B cell (primary cell): ENCODE data around the gene SYT2. TPM values are rescaled to one million over a fixed set of nuclear protein-coding genes. Genes with fewer than 3 reads are reported as not detected.

Source experiments
- ATAC-seq: fragments of 200-7000 bp; cut with Tn5 transposase; one replicate; pipeline ENCODE4 v1.10.0; 2021; ENCODE audit warnings: low read depth, mild to moderate bottlenecking, moderate number of reproducible peaks, moderate library complexity
- CTCF ChIA-PET: fragments of 350-600 bp; sonication (Branson Sonifier 250); formaldehyde crosslinking; loops from one replicate; lab custom pipeline; 2021; ENCODE audit warnings: antibody characterized with exemption, inconsistent platforms; lab: Charles Lee
- POLR2A ChIA-PET: fragments of 350-600 bp; sonication (Branson Sonifier 250); formaldehyde crosslinking; loops from one replicate; lab custom pipeline; 2021; ENCODE audit warnings: antibody characterized with exemption; lab: Charles Lee
- DNase-seq: peaks from one replicate; pipeline ENCODE4 v3.0.0; 2013
- H2AFZ ChIP-seq: 2 replicates; pipeline ENCODE4 v1.6.1; 2012; ENCODE audit warnings: mild to moderate bottlenecking, low read depth, low read length; ENCODE audit not compliant: insufficient read depth, poor library complexity, severe bottlenecking
- H3K27ac ChIP-seq, 2 donors: 1 replicate in 1 of 2; 2 replicates in 1 of 2; pipeline ENCODE4 v1.5.1; 2012 to 2013; ENCODE audit warnings: low read length in 2 of 2, mild to moderate bottlenecking in 2 of 2, moderate library complexity in 1 of 2
- H3K27me3 ChIP-seq, 4 experiments: fragments of 200-600 bp in 1 of 4; sonication (generic) in 1 of 4; replicated peaks in 1 of 4; 1 replicate in 2 of 4; 2 replicates in 2 of 4; pipeline versions ENCODE4 v1.6.1 to v1.7.0; 2013 to 2016; ENCODE audit warnings: low read length in 3 of 4, mild to moderate bottlenecking in 2 of 4, mixed read lengths in 1 of 4, moderate library complexity in 1 of 4; ENCODE audit not compliant: insufficient read depth in 4 of 4, control insufficient read depth in 3 of 4; ENCODE audit errors: control extremely low read depth in 1 of 4
- H3K36me3 ChIP-seq, 2 experiments: replicated peaks in 1 of 2; 1 replicate in 1 of 2; 2 replicates in 1 of 2; pipeline versions ENCODE4 v1.6.1 to v1.7.1; 2013; ENCODE audit warnings: low read length in 1 of 2; ENCODE audit not compliant: insufficient read depth in 2 of 2, control insufficient read depth in 1 of 2; ENCODE audit errors: control extremely low read depth in 1 of 2, extremely low read depth in 1 of 2
- H3K4me1 ChIP-seq, 2 donors: fragments of 200-600 bp in 1 of 2; sonication (generic) in 1 of 2; 1 replicate in 1 of 2; 2 replicates in 1 of 2; pipeline versions ENCODE4 v1.5.1 to v1.6.1; 2013 to 2017; ENCODE audit warnings: low read length in 2 of 2; ENCODE audit not compliant: control insufficient read depth in 2 of 2, insufficient read depth in 2 of 2
- H3K4me2 ChIP-seq: replicated peaks from 2 replicates; pipeline ENCODE3; 2012; ENCODE audit warnings: mild to moderate bottlenecking, low read depth, low read length; ENCODE audit not compliant: poor library complexity, severe bottlenecking
- H3K4me3 ChIP-seq, 5 experiments: fragments of 200-600 bp in 1 of 5; sonication (generic) in 1 of 5; 1 replicate in 3 of 5; 2 replicates in 2 of 5; pipeline versions ENCODE4 v1.5.1 to v1.7.0; 2011 to 2016; ENCODE audit warnings: low read length in 4 of 5, mild to moderate bottlenecking in 4 of 5, low read depth in 2 of 5, control low read depth in 1 of 5, moderate library complexity in 1 of 5; ENCODE audit not compliant: insufficient read depth in 1 of 5; ENCODE audit errors: control extremely low read depth in 1 of 5, extremely low read depth in 1 of 5
- H3K79me2 ChIP-seq: fragments of 200-600 bp; sonication (generic); one replicate; pipeline ENCODE4 v1.6.0; 2016; ENCODE audit warnings: low read length; ENCODE audit not compliant: control insufficient read depth, insufficient read depth
- H3K9ac ChIP-seq: fragments of 200-600 bp; sonication (generic); 2 replicates; pipeline ENCODE4 v1.6.1; 2017; ENCODE audit warnings: mild to moderate bottlenecking, low read length, moderate library complexity
- H3K9me3 ChIP-seq, 3 donors: one replicate each; pipeline versions ENCODE4 v1.6.1 to v1.7.1; 2013; ENCODE audit warnings: low read length in 2 of 3; ENCODE audit not compliant: control insufficient read depth in 2 of 3, insufficient read depth in 1 of 3; ENCODE audit errors: control extremely low read depth in 1 of 3
- H4K20me1 ChIP-seq: 2 replicates; pipeline ENCODE4 v1.6.0; 2012; ENCODE audit warnings: mild to moderate bottlenecking, low read length; ENCODE audit not compliant: insufficient read depth, control insufficient read depth, poor library complexity, severe bottlenecking
- H3K27ac Mint-ChIP-seq: one replicate; pipeline ENCODE4 v1.8.0; 2021; ENCODE audit warnings: mixed read lengths
- H3K27me3 Mint-ChIP-seq: one replicate; pipeline ENCODE4 v1.8.0; 2021; ENCODE audit warnings: mixed read lengths
- H3K4me1 Mint-ChIP-seq: one replicate; pipeline ENCODE4 v1.8.0; 2021; ENCODE audit warnings: mixed read lengths
- H3K4me3 Mint-ChIP-seq: one replicate; pipeline ENCODE4 v1.8.0; 2021; ENCODE audit warnings: mixed read lengths
- H3K9me3 Mint-ChIP-seq: one replicate; pipeline ENCODE4 v1.8.0; 2022; ENCODE audit warnings: mixed read lengths; ENCODE audit not compliant: insufficient read depth
- CTCF ChIP-seq: fragments of 200-600 bp; IDR thresholded peaks from one replicate; pipeline ENCODE4 v1.8.0; 2022; ENCODE audit warnings: antibody characterized with exemption, mild to moderate bottlenecking
- EZH2 ChIP-seq: IDR thresholded peaks from 2 replicates; pipeline ENCODE4 v1.6.1; 2012; ENCODE audit warnings: borderline replicate concordance, low read depth, mild to moderate bottlenecking, moderate library complexity, low read length; ENCODE audit not compliant: insufficient read depth, poor library complexity, severe bottlenecking
- WGBS: methylation state at CpG from one replicate; pipeline ENCODE4 v1.1.5; 2013; ENCODE audit warnings: missing lambda C conversion rate; ENCODE audit not compliant: insufficient coverage; 5-methylcytosine and 5-hydroxymethylcytosine counted together
- intact Hi-C: fragments of 100-400 bp; cut with micrococcal nuclease; formaldehyde crosslinking; loops from one replicate; pipeline ENCODE4 v1.10.0; 2022
- polyA plus RNA-seq: library from polyadenylated mRNA; depleted of rRNA; stranded (reverse); fragments of >200 nt; gene quantifications from 2 replicates; pipeline ENCODE4 v1.2.3, GENCODE V29; 2012
- total RNA-seq, 2 donors: library from RNA; stranded (reverse); fragments of 120-200 nt in 1 of 2; gene quantifications; 1 replicate in 1 of 2; 2 replicates in 1 of 2; pipeline versions ENCODE4 v1.2.3 to v1.2.4, GENCODE V29; 2013 to 2022

The SYT2 gene
- total and polyA plus RNA-seq, 2 donors (not counting 1 experiment from before 2014, with no cell fraction given), result not detected

GRCh38 chr1:202568410-202568809 is 141.8 kb downstream of the SYT2 start:
- Histone ChIP-seq H3K27me3 (no peaks in the 10 kb centered on the region), H2AFZ (no peak overlapping the region), H3K36me3 (peaks cover under 1 to 13% of the 10 kb centered on the region in 2 experiments), H3K4me1 (peaks cover 21 to 31% of the 10 kb centered on the region in 2 donors), H3K27ac (no peak overlapping the region), H3K9me3 (no peaks in the 10 kb centered on the region), H3K79me2 (no peaks in the 10 kb centered on the region), H3K4me2 (no peak overlapping the region), H3K4me3 (no peak overlapping the region), H4K20me1 (peaks cover 6% of the 10 kb centered on the region), H3K9ac (no peak overlapping the region)
- POLR2A ChIA-PET, result no interaction called here
- 100% methylated on average over 1 of the region's 2 CpGs for WGBS
- CTCF ChIA-PET, result interaction anchor here (0.9 to 1.4 kb wide), 4 partner anchors 46 to 151 kb away, joined by 3 to 4 read pairs (median 4); no protein-coding TSS in a partner anchor
- intact Hi-C loops, result loop anchor here (5.0 kb wide), 2 partner anchors 59 to 81 kb away; no protein-coding TSS in a partner anchor
- DNase-seq (no peak), ATAC-seq (no peak)
- H3K9me3 Mint-ChIP-seq, result no peaks in the 10 kb centered on the region
- TF ChIP-seq EZH2 (no peak), CTCF (no peak)
- H3K4me3 Mint-ChIP-seq, result no peak overlapping the region
- peaks cover 34% of the 10 kb centered on the region for H3K4me1 Mint-ChIP-seq
- H3K27me3 Mint-ChIP-seq, result no peaks in the 10 kb centered on the region
- no peak overlapping the region for H3K27ac Mint-ChIP-seq

DNA sequence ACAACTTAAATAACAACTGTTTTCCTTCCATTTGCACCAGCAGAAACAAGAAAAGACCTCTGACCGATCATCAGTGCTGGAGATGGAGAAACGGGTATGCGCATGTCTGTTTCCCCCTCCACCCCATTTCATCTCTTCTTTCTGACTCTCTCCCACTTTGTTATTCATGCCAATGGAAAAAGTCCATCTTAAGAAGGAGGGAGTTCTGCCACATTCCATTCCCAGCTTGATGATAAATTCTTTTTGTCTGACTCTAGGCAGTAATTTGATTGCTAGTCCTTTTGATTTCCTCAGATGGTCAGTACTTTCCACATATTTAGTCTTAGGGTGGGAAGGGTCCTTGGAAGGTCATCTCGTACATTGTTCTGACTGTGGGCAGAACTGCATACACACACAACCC is 142.5 kb downstream of the SYT2 start:
- H3K4me1 Mint-ChIP-seq, result peaks cover 34% of the 10 kb centered on the region

More for the DNA sequence above, 142.5 kb downstream of the SYT2 start:
- Mint-ChIP-seq H3K9me3 (no peaks in the 10 kb centered on the region), H3K4me3 (no peak overlapping the region), H3K27me3 (no peaks in the 10 kb centered on the region), H3K27ac (no peak overlapping the region)
- Histone ChIP-seq H2AFZ (no peak overlapping the region), H3K4me3 (no peak overlapping the region), H3K4me2 (no peak overlapping the region), H4K20me1 (peaks cover 6% of the 10 kb centered on the region), H3K9me3 (no peaks in the 10 kb centered on the region), H3K79me2 (no peaks in the 10 kb centered on the region), H3K36me3 (peaks cover 0 to 13% of the 10 kb centered on the region in 2 experiments), H3K27ac (no peak overlapping the region), H3K27me3 (no peaks in the 10 kb centered on the region), H3K4me1 (peaks cover 21 to 31% of the 10 kb centered on the region in 2 donors), H3K9ac (no peak overlapping the region)
- 100% methylated on average over 4 of the region's 4 CpGs for WGBS
- TF ChIP-seq EZH2 (no peak), CTCF (no peak)
- no peak for ATAC-seq
- intact Hi-C loops, result loop anchor here (5.0 kb wide), 2 partner anchors 60 to 80 kb away; no protein-coding TSS in a partner anchor
- no peak for DNase-seq
- ChIA-PET POLR2A (no interaction called here), CTCF (interaction anchor here (1.1 to 1.4 kb wide), 3 partner anchors 47 to 152 kb away, joined by 3 to 4 read pairs (median 4); no protein-coding TSS in a partner anchor)
